ENCODE results near the gene ADAMTS7. TPM values are rescaled to one million over a fixed set of nuclear protein-coding genes. Genes with fewer than 3 reads are reported as not detected.
A peak's percentile ranks its signal among the peaks of the same experiment; 100 is the strongest.
"Not testable (repeated sequence)": the region's sequence is repeated elsewhere in the genome, so short reads cannot be mapped to it uniquely, and the experiment has no call there.

The ADAMTS7 gene
- total RNA-seq, 1 experiment from 2014 or later, result 1.1 TPM

- not testable (repeated sequence) for BruUV-seq (replicated peaks)
These were observed 52.6 kb downstream of the ADAMTS7 start for GRCh38 chr15:78758486-78759200.

DNA sequence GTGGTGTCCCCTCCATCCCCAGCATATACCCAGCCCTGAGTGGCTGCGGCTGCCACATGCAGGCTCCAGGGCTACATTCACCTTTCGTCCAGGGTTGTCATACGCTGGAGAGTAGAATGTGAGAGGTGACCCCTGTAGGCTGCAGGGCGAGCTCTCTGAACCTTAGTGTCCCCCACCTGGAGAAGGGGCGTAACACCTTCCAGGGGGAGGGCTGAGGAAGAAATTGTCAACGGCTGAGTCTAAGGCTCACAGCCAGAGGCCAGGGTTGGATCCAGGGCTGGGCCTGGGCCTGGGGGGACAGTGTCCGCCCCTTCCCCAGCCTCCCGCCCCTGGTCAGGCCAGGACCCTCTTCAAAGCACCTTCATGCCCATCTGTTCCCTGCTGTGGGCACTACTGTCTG, 53.2 kb downstream of the ADAMTS7 start:
- intact Hi-C loops (cut with micrococcal nuclease; ENCODE audit: unreplicated experiment), result loop anchor here (10.0 kb wide), 1 partner anchor 57 kb away; the partner anchor contains the start of gene ADAMTS7
- H3K36me3 ChIP-seq (ENCODE audit: control insufficient read depth, insufficient read depth, low read length); H3K36me3 Mint-ChIP-seq (ENCODE audit: insufficient read depth, unreplicated experiment); H3K4me3 ChIP-seq (ENCODE audit: low read depth, low read length); H3K9me3 ChIP-seq; H3K4me3 Mint-ChIP-seq (ENCODE audit: unreplicated experiment); H3K27ac Mint-ChIP-seq (ENCODE audit: unreplicated experiment); H3K4me1 Mint-ChIP-seq (ENCODE audit: low read depth, unreplicated experiment); DNase-seq; H3K9me3 Mint-ChIP-seq (ENCODE audit: unreplicated experiment); H3K27me3 Mint-ChIP-seq (ENCODE audit: insufficient read depth, unreplicated experiment); CTCF ChIA-PET; BruUV-seq (replicated peaks); H3K4me1 ChIP-seq; H3K27me3 ChIP-seq (replicated peaks; ENCODE audit: control insufficient read depth, insufficient read depth, low read length); POLR2A ChIA-PET: not testable (repeated sequence)

More at GRCh38 chr15:78758486-78759200, 52.6 kb downstream of the ADAMTS7 start:
- H3K4me3 Mint-ChIP-seq (ENCODE audit: unreplicated experiment); H3K9me3 ChIP-seq; H3K27me3 ChIP-seq (replicated peaks; ENCODE audit: control insufficient read depth, insufficient read depth, low read length); H3K4me3 ChIP-seq (ENCODE audit: low read depth, low read length); H3K4me1 ChIP-seq; CTCF ChIA-PET; H3K27me3 Mint-ChIP-seq (ENCODE audit: insufficient read depth, unreplicated experiment); H3K27ac Mint-ChIP-seq (ENCODE audit: unreplicated experiment); H3K36me3 ChIP-seq (ENCODE audit: control insufficient read depth, insufficient read depth, low read length); H3K4me1 Mint-ChIP-seq (ENCODE audit: low read depth, unreplicated experiment); POLR2A ChIA-PET; H3K9me3 Mint-ChIP-seq (ENCODE audit: unreplicated experiment); H3K36me3 Mint-ChIP-seq (ENCODE audit: insufficient read depth, unreplicated experiment): not testable (repeated sequence)
- intact Hi-C loops (cut with micrococcal nuclease; ENCODE audit: unreplicated experiment), result loop anchor here (10.0 kb wide), 1 partner anchor 56 kb away; the partner anchor contains the start of gene ADAMTS7
- peak in 1 of 2 experiments; percentile 13 for DNase-seq

DNA sequence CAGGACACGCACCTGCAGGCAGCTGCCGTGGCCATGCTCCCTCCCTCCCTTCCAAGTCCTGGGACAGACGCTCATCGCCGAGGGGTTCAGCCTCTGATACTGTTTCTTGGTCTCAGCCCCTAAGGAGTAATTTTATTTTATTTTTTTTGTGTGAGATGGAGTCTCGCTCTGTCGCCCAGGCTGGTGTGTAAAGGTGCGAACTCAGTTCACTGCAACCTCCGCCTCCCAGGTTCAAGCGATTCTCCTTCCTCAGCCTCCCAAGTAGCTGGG, 53.7 kb downstream of the ADAMTS7 start:
- no peak for DNase-seq
- H3K27me3 ChIP-seq (replicated peaks; ENCODE audit: control insufficient read depth, insufficient read depth, low read length), result no peaks in the 10 kb centered on the region
- no peak overlapping the region for H3K4me3 ChIP-seq (ENCODE audit: low read depth, low read length)
- no peaks in the 10 kb centered on the region for H3K36me3 Mint-ChIP-seq (ENCODE audit: insufficient read depth, unreplicated experiment)
- TF ChIP-seq CTCF (IDR thresholded peaks at IDR 0.05; ENCODE audit: insufficient read depth in 1 of 2, low read depth in 1 of 2, low read length in 1 of 2, severe bottlenecking in 1 of 2, unreplicated experiment in 1 of 2), result no peak
- no peak overlapping the region for H3K4me3 Mint-ChIP-seq (ENCODE audit: unreplicated experiment)
- no peaks in the 10 kb centered on the region for H3K27me3 Mint-ChIP-seq (ENCODE audit: insufficient read depth, unreplicated experiment)
- CTCF ChIA-PET, result no interaction called here
- no peaks in the 10 kb centered on the region for H3K36me3 ChIP-seq (ENCODE audit: control insufficient read depth, insufficient read depth, low read length)
- intact Hi-C loops (cut with micrococcal nuclease; ENCODE audit: unreplicated experiment), result loop anchor here (10.0 kb wide), 1 partner anchor 57 kb away; the partner anchor contains the start of gene ADAMTS7
- 0 out of 2 replicates have a peak, but pooled peaks cover 3% of the 10 kb centered on the region for H3K4me1 ChIP-seq
- no peaks in the 10 kb centered on the region for H3K9me3 Mint-ChIP-seq (ENCODE audit: unreplicated experiment)
- no peaks in the 10 kb centered on the region for H3K4me1 Mint-ChIP-seq (ENCODE audit: low read depth, unreplicated experiment)
- BruUV-seq (replicated peaks), result no TSS peak
- H3K9me3 ChIP-seq, result no peaks in the 10 kb centered on the region
- H3K27ac Mint-ChIP-seq (ENCODE audit: unreplicated experiment), result no peak overlapping the region
- POLR2A ChIA-PET, result no interaction called here

- not testable (repeated sequence) for DNase-seq
These were observed 54.3 kb downstream of the ADAMTS7 start for GRCh38 chr15:78756781-78757635.

More at GRCh38 chr15:78756781-78757635, 54.3 kb downstream of the ADAMTS7 start:
- H3K27me3 Mint-ChIP-seq (ENCODE audit: insufficient read depth, unreplicated experiment); H3K4me1 ChIP-seq; POLR2A ChIA-PET; BruUV-seq (replicated peaks); H3K36me3 Mint-ChIP-seq (ENCODE audit: insufficient read depth, unreplicated experiment); H3K36me3 ChIP-seq (ENCODE audit: control insufficient read depth, insufficient read depth, low read length); H3K27me3 ChIP-seq (replicated peaks; ENCODE audit: control insufficient read depth, insufficient read depth, low read length); H3K9me3 Mint-ChIP-seq (ENCODE audit: unreplicated experiment); H3K4me3 Mint-ChIP-seq (ENCODE audit: unreplicated experiment); H3K4me3 ChIP-seq (ENCODE audit: low read depth, low read length); H3K27ac Mint-ChIP-seq (ENCODE audit: unreplicated experiment); H3K4me1 Mint-ChIP-seq (ENCODE audit: low read depth, unreplicated experiment); H3K9me3 ChIP-seq: not testable (repeated sequence)
- intact Hi-C loops (cut with micrococcal nuclease; ENCODE audit: unreplicated experiment), result loop anchor here (10.0 kb wide), 1 partner anchor 58 kb away; the partner anchor contains the start of gene ADAMTS7
- CTCF ChIA-PET, result interaction anchor here (0.5 kb wide), 1 partner anchor 151 kb away, joined by 3 read pairs; no protein-coding TSS in a partner anchor

Measured in Caco-2 (cell line).